ENCODE results near the gene KLK11.

GRCh38 chr19:51060336-51060735 is 33.9 kb upstream of the KLK11 start:
- no peak for TF ChIP-seq EZH2 (IDR thresholded peaks at IDR 0.05; ENCODE audit: borderline replicate concordance, insufficient read depth, low read depth, low read length, poor library complexity, severe bottlenecking)
- TF ChIP-seq, protein P1, sequence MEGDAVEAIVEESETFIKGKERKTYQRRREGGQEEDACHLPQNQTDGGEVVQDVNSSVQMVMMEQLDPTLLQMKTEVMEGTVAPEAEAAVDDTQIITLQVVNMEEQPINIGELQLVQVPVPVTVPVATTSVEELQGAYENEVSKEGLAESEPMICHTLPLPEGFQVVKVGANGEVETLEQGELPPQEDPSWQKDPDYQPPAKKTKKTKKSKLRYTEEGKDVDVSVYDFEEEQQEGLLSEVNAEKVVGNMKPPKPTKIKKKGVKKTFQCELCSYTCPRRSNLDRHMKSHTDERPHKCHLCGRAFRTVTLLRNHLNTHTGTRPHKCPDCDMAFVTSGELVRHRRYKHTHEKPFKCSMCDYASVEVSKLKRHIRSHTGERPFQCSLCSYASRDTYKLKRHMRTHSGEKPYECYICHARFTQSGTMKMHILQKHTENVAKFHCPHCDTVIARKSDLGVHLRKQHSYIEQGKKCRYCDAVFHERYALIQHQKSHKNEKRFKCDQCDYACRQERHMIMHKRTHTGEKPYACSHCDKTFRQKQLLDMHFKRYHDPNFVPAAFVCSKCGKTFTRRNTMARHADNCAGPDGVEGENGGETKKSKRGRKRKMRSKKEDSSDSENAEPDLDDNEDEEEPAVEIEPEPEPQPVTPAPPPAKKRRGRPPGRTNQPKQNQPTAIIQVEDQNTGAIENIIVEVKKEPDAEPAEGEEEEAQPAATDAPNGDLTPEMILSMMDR (IDR thresholded peaks at IDR 0.05): no peak

Measured in B cell (primary cell).